Kidney epithelial cell (primary cell): ENCODE results near the gene PSMB9. TPM values are rescaled to one million over a fixed set of nuclear protein-coding genes. Genes with fewer than 3 reads are reported as not detected.

ENCODE experiments used
- DNase-seq: peaks from one replicate; pipeline ENCODE4 v3.0.0-alpha.2; 2010; ENCODE audit warnings: low read depth
- H3K27me3 ChIP-seq: 2 replicates; pipeline ENCODE4 v1.6.0; 2011; ENCODE audit warnings: low read length; ENCODE audit not compliant: control insufficient read depth, insufficient read depth
- H3K36me3 ChIP-seq: 2 replicates; pipeline ENCODE4 v1.5.1; 2011; ENCODE audit warnings: low read length; ENCODE audit not compliant: control insufficient read depth, insufficient read depth
- H3K4me3 ChIP-seq: 2 replicates; pipeline ENCODE4 v1.5.1; 2011; ENCODE audit warnings: low read depth, mild to moderate bottlenecking, control low read depth, low read length
- total RNA-seq: library from RNA; depleted of rRNA; stranded (reverse); fragments of >200 nt; gene quantifications from 2 replicates; pipeline ENCODE4 v1.2.3, GENCODE V29; 2015
- TF ChIP-seq, protein P1 (sequence below): IDR thresholded peaks from 2 replicates; pipeline ENCODE4 v1.5.1; 2011; ENCODE audit warnings: mild to moderate bottlenecking, moderate library complexity, low read length, control low read depth, inconsistent platforms; ENCODE audit not compliant: insufficient read depth, poor library complexity, severe bottlenecking

The PSMB9 gene
- total RNA-seq, 1 donor from 2014 or later = 23.0 TPM

DNA sequence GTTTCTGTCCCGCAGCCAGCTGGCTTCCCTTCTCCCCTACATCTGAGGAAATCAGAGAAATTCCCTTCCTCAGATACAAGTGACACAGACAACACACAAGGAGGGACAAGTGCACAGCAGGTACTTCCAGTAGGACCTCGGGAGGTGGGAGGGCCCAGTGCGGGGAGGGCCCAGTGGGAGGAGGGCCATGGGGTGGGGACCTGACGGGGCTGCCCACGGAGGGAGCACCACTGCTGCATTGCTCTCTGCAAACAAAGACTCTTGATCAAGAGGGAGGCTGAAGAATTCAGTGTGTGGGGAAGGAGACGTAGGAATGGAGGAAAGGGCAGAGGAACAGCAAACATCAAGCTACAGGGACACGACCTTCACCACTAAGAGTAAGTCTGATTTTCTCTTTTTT, 24.5 kb upstream of the PSMB9 start:
- TF ChIP-seq, protein P1, sequence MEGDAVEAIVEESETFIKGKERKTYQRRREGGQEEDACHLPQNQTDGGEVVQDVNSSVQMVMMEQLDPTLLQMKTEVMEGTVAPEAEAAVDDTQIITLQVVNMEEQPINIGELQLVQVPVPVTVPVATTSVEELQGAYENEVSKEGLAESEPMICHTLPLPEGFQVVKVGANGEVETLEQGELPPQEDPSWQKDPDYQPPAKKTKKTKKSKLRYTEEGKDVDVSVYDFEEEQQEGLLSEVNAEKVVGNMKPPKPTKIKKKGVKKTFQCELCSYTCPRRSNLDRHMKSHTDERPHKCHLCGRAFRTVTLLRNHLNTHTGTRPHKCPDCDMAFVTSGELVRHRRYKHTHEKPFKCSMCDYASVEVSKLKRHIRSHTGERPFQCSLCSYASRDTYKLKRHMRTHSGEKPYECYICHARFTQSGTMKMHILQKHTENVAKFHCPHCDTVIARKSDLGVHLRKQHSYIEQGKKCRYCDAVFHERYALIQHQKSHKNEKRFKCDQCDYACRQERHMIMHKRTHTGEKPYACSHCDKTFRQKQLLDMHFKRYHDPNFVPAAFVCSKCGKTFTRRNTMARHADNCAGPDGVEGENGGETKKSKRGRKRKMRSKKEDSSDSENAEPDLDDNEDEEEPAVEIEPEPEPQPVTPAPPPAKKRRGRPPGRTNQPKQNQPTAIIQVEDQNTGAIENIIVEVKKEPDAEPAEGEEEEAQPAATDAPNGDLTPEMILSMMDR = no peak
- Histone ChIP-seq H3K27me3 (no peaks in the 10 kb centered on the region), H3K36me3 (peaks cover 1% of the 10 kb centered on the region), H3K4me3 (no peak overlapping the region)
- no peak for DNase-seq

GRCh38 chr6:32830017-32830416, 24.0 kb upstream of the PSMB9 start:
- TF ChIP-seq, protein P1 = no peak
- no peak overlapping the region for H3K4me3 ChIP-seq
- DNase-seq = no peak
- H3K36me3 ChIP-seq = peaks cover 1% of the 10 kb centered on the region
- H3K27me3 ChIP-seq = no peaks in the 10 kb centered on the region

DNA sequence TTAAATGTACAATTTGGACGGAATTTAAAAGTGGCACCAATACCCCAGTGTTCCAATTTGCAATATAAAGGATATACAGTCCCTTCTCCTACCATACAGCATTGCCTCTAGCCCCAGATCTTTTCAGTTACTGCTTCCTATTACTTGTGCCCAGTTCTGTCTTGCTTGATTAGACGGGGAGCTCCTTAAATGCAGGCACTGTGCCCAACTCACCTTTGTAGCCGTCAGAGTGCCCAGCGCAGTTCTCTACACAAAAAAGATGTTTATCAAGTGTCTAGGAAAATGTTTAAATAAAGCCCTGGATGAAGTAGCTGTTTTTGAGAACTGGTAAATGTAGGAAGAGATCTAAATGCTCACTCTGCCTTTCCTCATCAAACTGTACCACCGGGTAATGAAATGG, 23.1 kb upstream of the PSMB9 start:
- TF ChIP-seq, protein P1 = no peak
- H3K27me3 ChIP-seq = no peaks in the 10 kb centered on the region
- H3K4me3 ChIP-seq = no peak overlapping the region
- peaks cover 1% of the 10 kb centered on the region for H3K36me3 ChIP-seq
- DNase-seq = no peak

GRCh38 chr6:32832535-32832934, 21.5 kb upstream of the PSMB9 start:
- H3K27me3 ChIP-seq = no peaks in the 10 kb centered on the region
- TF ChIP-seq, protein P1 = no peak

DNA sequence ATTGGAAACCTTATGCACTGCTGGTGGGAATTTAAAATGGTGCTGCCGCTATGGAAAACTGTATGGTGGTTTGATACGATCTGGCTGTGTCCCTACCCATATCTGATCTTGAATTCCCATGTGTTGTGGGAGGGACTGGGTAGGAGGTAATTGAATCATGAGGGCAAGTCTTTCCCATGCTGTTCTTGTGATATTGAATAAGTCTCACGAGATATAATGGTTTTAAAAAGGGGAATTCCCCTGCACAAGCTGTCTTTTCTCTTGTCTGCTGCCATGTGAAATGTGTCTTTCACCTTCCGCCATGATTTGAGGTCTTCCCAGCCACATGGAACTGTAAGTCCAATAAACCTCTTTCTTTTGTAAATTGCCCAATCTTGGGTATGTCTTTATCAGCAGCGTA, 20.3 kb upstream of the PSMB9 start:
- no peaks in the 10 kb centered on the region for H3K27me3 ChIP-seq
- no peak overlapping the region for H3K4me3 ChIP-seq
- TF ChIP-seq, protein P1 = no peak
- no peak for DNase-seq
- H3K36me3 ChIP-seq = peaks cover 1% of the 10 kb centered on the region

More at GRCh38 chr6:32832535-32832934, 21.5 kb upstream of the PSMB9 start:
- DNase-seq = no peak
- peaks cover 1% of the 10 kb centered on the region for H3K36me3 ChIP-seq
- H3K4me3 ChIP-seq = no peak overlapping the region

DNA sequence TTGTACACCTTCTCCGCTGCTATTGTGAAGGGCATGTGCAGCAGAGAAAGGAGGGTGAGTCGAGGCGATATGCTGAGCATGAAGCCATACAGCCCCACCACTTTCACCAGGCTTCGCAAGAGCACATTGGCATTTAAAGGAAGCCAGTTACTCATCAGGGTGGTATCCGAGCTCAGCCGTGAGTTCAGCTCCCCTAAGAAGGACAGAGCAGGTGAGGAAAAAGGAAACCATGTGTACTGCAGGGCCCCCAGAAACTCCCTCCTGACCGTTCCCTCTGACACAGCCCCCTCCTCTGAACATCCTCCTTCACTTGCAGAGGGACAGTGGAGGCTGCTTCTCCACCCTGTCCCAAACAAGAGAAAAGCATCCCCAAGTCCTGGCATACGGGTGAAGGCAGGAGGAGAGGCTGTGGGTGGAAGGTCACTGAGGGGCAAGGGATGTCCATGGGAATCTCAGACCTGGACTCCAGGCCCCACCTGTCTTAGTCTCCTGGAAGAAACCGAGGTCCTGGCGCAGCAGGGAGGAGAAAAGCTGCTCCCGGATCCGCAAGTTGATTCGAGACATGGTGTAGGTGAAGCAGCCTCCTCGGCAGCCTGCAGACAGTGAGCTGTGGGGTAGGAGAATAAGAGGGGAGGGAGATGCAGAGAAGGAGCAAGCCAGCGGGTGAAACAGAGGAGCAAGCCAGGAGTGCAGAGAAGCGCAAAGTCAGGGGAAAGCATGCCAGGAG, 18.7 kb upstream of the PSMB9 start:
- no peak overlapping the region for H3K4me3 ChIP-seq
- DNase-seq = no peak
- H3K36me3 ChIP-seq = peaks cover 1% of the 10 kb centered on the region
- no peaks in the 10 kb centered on the region for H3K27me3 ChIP-seq
- TF ChIP-seq, protein P1 = no peak
